SK-N-MC (cell line): ENCODE measurements around the gene YOD1.

ENCODE experiments used
- EZH2 ChIP-seq: fragments of 200-600 bp; sonication (generic); IDR thresholded peaks from one replicate; pipeline ENCODE4 v1.6.1; 2017; ENCODE audit warnings: antibody characterized with exemption
- POLR2AphosphoS5 ChIP-seq: IDR thresholded peaks from 2 replicates; pipeline ENCODE4 v1.6.1; 2012; ENCODE audit warnings: mild to moderate bottlenecking, low read depth, low read length, borderline replicate concordance

- TF ChIP-seq POLR2AphosphoS5 (no peak), EZH2 (no peak)
Measured at GRCh38 chr1:207067665-207068064, 16.7 kb upstream of the YOD1 start.
